RWPE2 (cell line): ENCODE data around the gene UST.

ENCODE experiments used
- ATAC-seq: fragments of 200-7000 bp; cut with Tn5 transposase; 3 replicates; pipeline ENCODE4 v1.9.1; 2021; ENCODE audit warnings: low read depth
- DNase-seq: peaks from one replicate; pipeline ENCODE4 v3.0.0-alpha.2; 2020; ENCODE audit warnings: low spot score
- H3K27ac ChIP-seq: fragments of 450-650 bp; 2 replicates; pipeline ENCODE4 v1.5.1; 2017; ENCODE audit warnings: mild to moderate bottlenecking; ENCODE audit not compliant: poor library complexity, severe bottlenecking
- H3K27me3 ChIP-seq: fragments of 250-450 bp; sonication (Bioruptor Pico); 2 replicates; pipeline ENCODE4 v1.5.1; 2021; ENCODE audit warnings: mild to moderate bottlenecking, moderate library complexity; ENCODE audit not compliant: insufficient read depth, poor library complexity, severe bottlenecking
- H3K36me3 ChIP-seq: fragments of 250-450 bp; sonication (Bioruptor Pico); 2 replicates; pipeline ENCODE4 v1.5.1; 2020; ENCODE audit warnings: low read depth, mild to moderate bottlenecking, moderate library complexity
- H3K4me1 ChIP-seq: fragments of 250-450 bp; sonication (Bioruptor Pico); 2 replicates; pipeline ENCODE4 v1.5.1; 2021; ENCODE audit warnings: mild to moderate bottlenecking, moderate library complexity; ENCODE audit not compliant: insufficient read depth, poor library complexity, severe bottlenecking
- H3K4me3 ChIP-seq: fragments of 250-450 bp; sonication (Bioruptor Pico); 2 replicates; pipeline ENCODE4 v1.5.1; 2021; ENCODE audit warnings: mild to moderate bottlenecking, moderate library complexity; ENCODE audit not compliant: severe bottlenecking
- H3K9me3 ChIP-seq: fragments of 250-450 bp; sonication (Bioruptor Pico); 2 replicates; pipeline ENCODE4 v1.5.1; 2021; ENCODE audit warnings: mild to moderate bottlenecking, moderate library complexity; ENCODE audit not compliant: severe bottlenecking
- CTCF ChIP-seq: fragments of 450-650 bp; IDR thresholded peaks from one replicate; pipeline ENCODE4 v1.5.1; 2017; ENCODE audit warnings: mild to moderate bottlenecking, moderate library complexity; ENCODE audit not compliant: poor library complexity, severe bottlenecking

UST gene

GRCh38 chr6:149053848-149054558 lies 307.2 kb downstream of the UST start:
- Histone ChIP-seq H3K27ac (no peak overlapping the region), H3K9me3 (no peaks in the 10 kb centered on the region), H3K4me3 (no peak overlapping the region), H3K27me3 (no peaks in the 10 kb centered on the region), H3K36me3 (no peaks in the 10 kb centered on the region), H3K4me1 (peaks cover 13% of the 10 kb centered on the region)
- no peak for ATAC-seq
- DNase-seq = no peak
- TF ChIP-seq CTCF = no peak

- Histone ChIP-seq H3K27me3 (no peaks in the 10 kb centered on the region), H3K36me3 (no peaks in the 10 kb centered on the region), H3K27ac (no peak overlapping the region), H3K4me1 (peaks cover 6% of the 10 kb centered on the region), H3K9me3 (no peaks in the 10 kb centered on the region), H3K4me3 (no peak overlapping the region)
- ATAC-seq = no peak
- no peak for TF ChIP-seq CTCF
- no peak for DNase-seq
Measured at GRCh38 chr6:149054559-149055194, 307.8 kb downstream of the UST start.

GRCh38 chr6:149055195-149055899 lies 308.5 kb downstream of the UST start:
- TF ChIP-seq CTCF = no peak
- H3K36me3 ChIP-seq = no peaks in the 10 kb centered on the region
- H3K4me1 ChIP-seq = no peaks in the 10 kb centered on the region
- no peak overlapping the region for H3K27ac ChIP-seq
- no peaks in the 10 kb centered on the region for H3K9me3 ChIP-seq
- no peak overlapping the region for H3K4me3 ChIP-seq
- DNase-seq = no peak
- no peaks in the 10 kb centered on the region for H3K27me3 ChIP-seq
- no peak for ATAC-seq

GRCh38 chr6:149056777-149057463 lies 310.1 kb downstream of the UST start:
- DNase-seq = no peak
- no peak overlapping the region for H3K27ac ChIP-seq
- no peaks in the 10 kb centered on the region for H3K27me3 ChIP-seq
- H3K4me3 ChIP-seq = no peak overlapping the region
- no peaks in the 10 kb centered on the region for H3K9me3 ChIP-seq
- peaks cover 13% of the 10 kb centered on the region for H3K4me1 ChIP-seq
- no peak for ATAC-seq
- TF ChIP-seq CTCF = no peak
- H3K36me3 ChIP-seq = no peaks in the 10 kb centered on the region
